Common myeloid progenitor, CD34-positive (primary cell): ENCODE results near the gene UMAD1.
"Not testable (repeated sequence)": the region's sequence is repeated elsewhere in the genome, so short reads cannot be mapped to it uniquely, and the experiment has no call there.

ENCODE experiments used
- CTCF ChIA-PET: fragments of 350-600 bp; sonication (Branson Sonifier 250); formaldehyde crosslinking; loops from one replicate; lab custom pipeline; 2021; ENCODE audit warnings: antibody characterized with exemption; lab: Charles Lee
- POLR2A ChIA-PET: fragments of 350-600 bp; sonication (Branson Sonifier 250); formaldehyde crosslinking; loops from one replicate; lab custom pipeline; 2021; ENCODE audit warnings: antibody characterized with exemption; lab: Charles Lee
- DNase-seq, 3 donors: peaks; one replicate each; pipeline versions ENCODE4 v3.0.0 to v3.0.0-alpha.2; 2013
- H3K27ac ChIP-seq, 2 experiments: 1 replicate in 1 of 2; 2 replicates in 1 of 2; pipeline ENCODE4 v1.7.0; 2013; ENCODE audit warnings: inconsistent platforms in 2 of 2, low read length in 2 of 2, mild to moderate bottlenecking in 2 of 2, low read depth in 1 of 2, moderate library complexity in 1 of 2; ENCODE audit not compliant: severe bottlenecking in 2 of 2, insufficient read depth in 1 of 2, poor library complexity in 1 of 2
- H3K27me3 ChIP-seq, 5 experiments: replicated peaks in 2 of 5; 1 replicate in 3 of 5; 2 replicates in 2 of 5; pipeline versions ENCODE4 v1.6.1 to v1.7.0; 2013; ENCODE audit warnings: low read length in 4 of 5, mild to moderate bottlenecking in 2 of 5, moderate library complexity in 2 of 5, inconsistent platforms in 1 of 5; ENCODE audit not compliant: insufficient read depth in 5 of 5, control insufficient read depth in 4 of 5
- H3K36me3 ChIP-seq, 4 experiments: 1 replicate in 2 of 4; 2 replicates in 2 of 4; pipeline versions ENCODE4 v1.6.1 to v1.7.0; 2013; ENCODE audit warnings: low read length in 3 of 4, control low read depth in 1 of 4, mild to moderate bottlenecking in 1 of 4; ENCODE audit not compliant: control insufficient read depth in 4 of 4, insufficient read depth in 4 of 4
- H3K4me1 ChIP-seq, 4 experiments: 1 replicate in 3 of 4; 2 replicates in 1 of 4; pipeline versions ENCODE4 v1.6.1 to v1.7.1; 2013; ENCODE audit warnings: low read length in 3 of 4, mild to moderate bottlenecking in 3 of 4, control low read depth in 1 of 4, inconsistent platforms in 1 of 4, moderate library complexity in 1 of 4; ENCODE audit not compliant: control insufficient read depth in 4 of 4, insufficient read depth in 4 of 4; ENCODE audit errors: control extremely low read depth in 1 of 4
- H3K4me3 ChIP-seq, 7 experiments: 1 replicate in 4 of 7; 2 replicates in 3 of 7; pipeline versions ENCODE4 v1.5.1 to v1.7.0; 2013; ENCODE audit warnings: mild to moderate bottlenecking in 7 of 7, low read length in 6 of 7, moderate library complexity in 6 of 7, inconsistent platforms in 2 of 7, low read depth in 2 of 7, control low read depth in 1 of 7; ENCODE audit not compliant: insufficient read depth in 4 of 7, control insufficient read depth in 1 of 7; ENCODE audit errors: extremely low read depth in 1 of 7
- H3K9me3 ChIP-seq, 5 experiments: 1 replicate in 4 of 5; 2 replicates in 1 of 5; pipeline versions ENCODE4 v1.6.1 to v1.7.1; 2013; ENCODE audit warnings: low read length in 4 of 5, mild to moderate bottlenecking in 2 of 5, inconsistent platforms in 1 of 5, low read depth in 1 of 5, moderate library complexity in 1 of 5; ENCODE audit not compliant: control insufficient read depth in 4 of 5, insufficient read depth in 2 of 5; ENCODE audit errors: control extremely low read depth in 1 of 5
- WGBS: methylation state at CpG from one replicate; pipeline ENCODE4 v1.1.5; 2013; ENCODE audit not compliant: insufficient coverage; 5-methylcytosine and 5-hydroxymethylcytosine counted together

UMAD1 gene

DNA sequence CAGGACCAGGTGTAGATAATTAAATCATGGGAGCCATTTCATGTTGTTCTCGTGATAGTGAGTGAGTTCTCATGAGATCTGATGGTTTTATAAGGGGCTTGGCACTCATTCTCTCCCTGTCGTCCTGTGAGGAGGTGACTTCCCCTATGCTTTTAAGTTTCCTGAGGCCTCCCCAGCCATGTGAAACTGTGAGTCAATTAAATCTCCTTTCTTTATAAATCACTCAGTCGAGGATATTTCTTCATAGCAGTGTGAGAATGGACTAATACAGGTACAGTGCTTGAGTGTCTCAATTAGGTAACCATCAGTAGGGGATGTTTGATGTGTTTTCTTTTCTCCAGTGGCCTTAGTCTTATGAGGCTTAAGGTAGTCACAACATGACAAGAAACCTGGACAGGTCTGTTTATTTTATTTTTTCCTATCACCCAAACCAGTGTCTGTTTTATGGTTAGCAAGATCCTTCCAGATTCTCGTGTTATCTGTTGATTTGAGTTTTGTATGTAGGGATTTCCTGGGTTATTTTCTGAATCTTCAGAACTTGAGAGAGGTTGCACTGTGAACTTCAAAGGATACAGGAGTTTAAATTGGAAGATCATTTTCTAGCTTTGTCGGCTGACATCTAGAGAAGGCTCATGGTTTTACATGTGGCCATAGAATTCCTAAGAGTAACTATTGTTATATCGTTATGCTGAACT, 32.1 kb downstream of the UMAD1 start:
- CTCF ChIA-PET = no interaction called here
- 95% methylated on average over 6 of the region's 6 CpGs for WGBS
- Histone ChIP-seq H3K4me3 (no peak overlapping the region), H3K36me3 (peaks cover 0 to 14% (median 9%) of the 10 kb centered on the region in 4 experiments), H3K4me1 (peaks cover 0 to 3% (median 0%) of the 10 kb centered on the region in 4 experiments), H3K27me3 (no peaks in the 10 kb centered on the region), H3K9me3 (peaks cover 0 to 3% (median 0%) of the 10 kb centered on the region in 5 experiments), H3K27ac (no peak overlapping the region)
- DNase-seq = no peak
- POLR2A ChIA-PET = no interaction called here

DNA sequence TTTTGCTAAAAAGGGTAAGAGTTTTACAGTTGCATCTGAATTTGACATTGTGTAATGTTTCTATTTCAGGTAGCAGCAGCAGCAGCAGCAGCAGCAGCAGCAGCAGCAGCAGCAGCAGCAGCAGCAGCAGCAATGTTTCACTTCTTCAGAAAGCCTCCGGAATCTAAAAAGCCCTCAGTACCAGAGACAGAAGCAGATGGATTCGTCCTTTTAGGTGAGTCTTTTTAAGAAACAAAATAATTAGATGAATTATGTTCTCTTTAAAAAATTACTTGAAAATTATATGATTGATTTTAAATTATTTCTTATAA, 32.6 kb downstream of the UMAD1 start:
- H3K27ac ChIP-seq = no peak overlapping the region
- peaks cover 0 to 3% (median 0%) of the 10 kb centered on the region in 5 experiments for H3K9me3 ChIP-seq
- ChIA-PET CTCF (no interaction called here), POLR2A (no interaction called here)
- H3K36me3 ChIP-seq = peaks cover 0 to 14% (median 9%) of the 10 kb centered on the region in 4 experiments
- no peak for DNase-seq
- peaks cover 0 to 3% (median 0%) of the 10 kb centered on the region in 4 experiments for H3K4me1 ChIP-seq
- WGBS = no CpG with 5 or more reads among the region's 2 CpGs
- H3K27me3 ChIP-seq = no peaks in the 10 kb centered on the region
- no peak overlapping the region for H3K4me3 ChIP-seq

DNA sequence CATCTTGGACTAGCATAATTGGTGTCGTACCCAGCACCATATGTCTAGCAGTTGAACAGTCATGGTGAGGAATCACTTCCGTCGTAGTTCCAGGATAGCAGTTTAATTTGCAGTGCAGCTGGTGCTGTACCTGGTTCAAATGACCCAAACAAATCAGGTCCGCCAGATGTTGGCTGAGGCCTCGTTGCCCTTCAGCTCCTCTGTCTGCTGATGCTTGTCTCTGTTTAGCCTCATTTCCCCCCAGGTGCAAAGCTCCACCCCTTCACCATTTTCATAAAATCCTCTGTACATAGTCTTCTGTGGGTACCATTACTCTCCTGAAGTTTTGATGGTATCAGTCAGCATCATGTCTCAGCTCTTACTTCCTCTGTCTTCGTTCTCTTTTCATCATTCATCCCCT, 35.1 kb downstream of the UMAD1 start:
- no peaks in the 10 kb centered on the region for H3K27me3 ChIP-seq
- no peak overlapping the region for H3K4me3 ChIP-seq
- DNase-seq = no peak
- ChIA-PET POLR2A (no interaction called here), CTCF (no interaction called here)
- H3K36me3 ChIP-seq = peaks cover 0 to 14% (median 9%) of the 10 kb centered on the region in 4 experiments
- WGBS = 100% methylated on average over 4 of the region's 6 CpGs
- no peaks in the 10 kb centered on the region for H3K9me3 ChIP-seq
- H3K27ac ChIP-seq = no peak overlapping the region
- no peaks in the 10 kb centered on the region for H3K4me1 ChIP-seq

DNA sequence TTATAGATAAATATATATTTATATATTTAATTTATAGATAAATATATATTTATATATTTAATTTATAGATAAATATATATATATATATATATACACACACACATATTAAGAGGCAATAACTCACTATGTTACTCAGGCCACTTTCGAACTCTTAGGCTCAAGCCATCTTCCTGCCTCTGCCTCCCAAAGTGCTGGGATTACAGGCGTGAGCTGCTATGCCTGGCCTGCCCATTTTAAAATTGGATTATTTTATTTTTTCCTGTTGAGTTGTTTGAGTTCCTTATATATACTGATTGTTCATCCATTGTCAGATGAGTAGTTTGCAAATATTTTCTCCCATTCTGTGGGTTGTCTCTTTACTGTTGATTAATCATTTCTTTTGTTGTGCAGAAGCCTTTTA, 39.1 kb downstream of the UMAD1 start:
- CTCF ChIA-PET = interaction anchor here (1.4 to 1.7 kb wide), 2 partner anchors 18 to 40 kb away, joined by 3 to 6 read pairs; partner anchors contain the start of gene UMAD1
- POLR2A ChIA-PET, DNase-seq, H3K4me3 ChIP-seq, H3K27me3 ChIP-seq, H3K27ac ChIP-seq, H3K9me3 ChIP-seq: not testable (repeated sequence)
- WGBS = no CpG with 5 or more reads among the region's 2 CpGs
- H3K36me3 ChIP-seq = peaks cover 0 to 10% (median 8%) of the 10 kb centered on the region in 4 experiments
- peaks cover 0 to 13% (median 2%) of the 10 kb centered on the region in 4 experiments for H3K4me1 ChIP-seq

DNA sequence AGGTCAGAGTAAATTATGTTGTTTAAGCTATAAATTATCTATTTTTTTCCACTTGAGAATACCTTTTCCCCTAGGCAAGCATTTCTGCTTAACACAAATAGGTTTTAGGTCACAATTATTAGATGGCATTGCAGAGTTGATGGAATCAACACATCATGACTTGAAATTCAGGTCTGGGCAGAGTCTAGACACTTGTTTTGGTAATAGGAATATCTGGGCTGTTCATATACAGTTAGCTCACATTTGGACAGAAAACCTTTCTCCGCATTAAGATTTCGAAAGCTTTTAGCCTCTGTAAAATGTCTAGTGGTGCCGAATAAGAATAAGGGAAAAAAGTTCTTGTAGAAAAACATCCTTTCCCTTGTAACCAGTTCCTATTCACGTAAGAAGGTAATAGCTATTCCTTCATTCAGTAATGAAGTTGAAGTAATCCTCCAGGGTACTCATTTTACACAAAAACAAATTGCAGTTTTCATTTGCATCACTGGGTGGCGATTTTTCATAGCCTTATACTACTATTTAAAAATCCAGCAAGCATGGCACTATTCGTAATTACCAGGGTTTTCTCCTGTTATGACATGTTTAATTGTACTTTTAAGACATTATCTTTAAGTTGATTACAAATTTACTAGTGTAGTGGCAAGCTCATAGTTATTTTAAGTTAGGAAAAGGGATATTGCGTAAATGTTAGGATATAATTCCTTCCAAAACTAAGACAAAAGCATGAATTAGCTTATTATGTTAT, 40.8 kb downstream of the UMAD1 start:
- POLR2A ChIA-PET = interaction anchor here (0.7 to 1.0 kb wide), 2 partner anchors 41 to 287 kb away, joined by 3 to 5 read pairs; partner anchors contain the start of gene GLCCI1
- WGBS = 80% methylated on average over 1 of the region's 7 CpGs
- peaks cover 0 to 3% (median 0%) of the 10 kb centered on the region in 4 experiments for H3K36me3 ChIP-seq
- H3K4me1 ChIP-seq = peaks cover 0 to 13% (median 2%) of the 10 kb centered on the region in 4 experiments
- DNase-seq = peak; percentile 78 to 86 (median 85)
- H3K9me3 ChIP-seq = no peaks in the 10 kb centered on the region
- CTCF ChIA-PET = interaction anchor here (0.6 to 2.6 kb wide), 37 partner anchors 8 to 615 kb away, joined by 3 to 29 read pairs (median 4); partner anchors contain the start of gene UMAD1
- H3K27me3 ChIP-seq = no peaks in the 10 kb centered on the region
- peak overlapping the region; percentile 48 to 66 for H3K27ac ChIP-seq
- peak overlapping the region in 2 of 7 experiments; percentile 22 to 38 for H3K4me3 ChIP-seq

DNA sequence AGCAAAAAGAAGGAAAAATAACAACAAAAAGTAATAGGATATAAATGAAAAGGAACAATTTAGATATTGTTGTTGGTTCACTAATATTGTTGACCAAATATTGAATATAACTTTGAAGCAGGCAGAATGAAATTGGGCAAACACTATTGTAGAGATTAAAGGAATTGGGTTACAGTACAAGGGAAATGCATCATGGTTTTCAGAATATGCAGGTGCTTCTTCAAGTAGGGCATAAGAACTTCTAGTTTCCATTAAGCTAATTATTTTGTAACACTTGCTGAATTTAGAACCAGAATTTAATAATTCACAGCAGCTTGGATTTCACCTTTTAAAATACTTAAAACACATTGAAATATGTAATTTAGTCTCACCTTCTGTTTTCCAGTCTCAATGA, 41.4 kb downstream of the UMAD1 start:
- Histone ChIP-seq H3K27me3 (no peaks in the 10 kb centered on the region), H3K4me1 (peaks cover 0 to 18% (median 3%) of the 10 kb centered on the region in 4 experiments), H3K9me3 (no peaks in the 10 kb centered on the region), H3K4me3 (peak overlapping the region in 1 of 7 experiments; percentile 22), H3K27ac (peak overlapping the region in 1 of 2 experiments; percentile 45), H3K36me3 (peaks cover 0 to 3% (median 0%) of the 10 kb centered on the region in 4 experiments)
- ChIA-PET CTCF (interaction anchor here (0.6 to 2.6 kb wide), 29 partner anchors 10 to 614 kb away, joined by 3 to 29 read pairs (median 5); no protein-coding TSS in a partner anchor), POLR2A (interaction anchor here (0.7 kb wide), 1 partner anchor 286 kb away, joined by 3 read pairs; the partner anchor contains the start of gene GLCCI1)
- DNase-seq = peak in 1 of 3 donors; percentile 24
